HFFc6 (cell line): ENCODE data around the gene DFFB. TPM values are rescaled to one million over a fixed set of nuclear protein-coding genes. Genes with fewer than 3 reads are reported as not detected.

ENCODE experiments used
- DNase-seq: peaks from one replicate; pipeline ENCODE4 v3.0.0-alpha.2; 2018
- H3K27ac Mint-ChIP-seq: 2 replicates; pipeline ENCODE4 v1.8.0; 2020; ENCODE audit warnings: mild to moderate bottlenecking, mixed read lengths
- H3K27me3 Mint-ChIP-seq: 2 replicates; pipeline ENCODE4 v1.8.0; 2021; ENCODE audit warnings: mild to moderate bottlenecking, moderate library complexity, mixed read lengths; ENCODE audit not compliant: insufficient read depth
- H3K36me3 Mint-ChIP-seq: 2 replicates; pipeline ENCODE4 v1.8.0; 2021; ENCODE audit warnings: low read depth, mixed read lengths
- H3K4me1 Mint-ChIP-seq: 2 replicates; pipeline ENCODE4 v1.8.0; 2020; ENCODE audit warnings: low read depth, mixed read lengths
- H3K4me3 Mint-ChIP-seq: 2 replicates; pipeline ENCODE4 v1.8.0; 2020; ENCODE audit warnings: mild to moderate bottlenecking, moderate library complexity, mixed read lengths
- H3K9me3 Mint-ChIP-seq: 2 replicates; pipeline ENCODE4 v1.8.0; 2020; ENCODE audit warnings: mild to moderate bottlenecking, mixed read lengths
- total RNA-seq, 6 experiments: library from RNA; stranded (reverse); fragmentation: NEBNext Ultra II Directional; extraction: Animal tissue kit (Norgen Biotek cat#: 25700); gene quantifications; 2 replicates in 1 of 6; 3 replicates in 5 of 6; pipeline ENCODE4 v1.2.3, GENCODE V29; 2021
- TF ChIP-seq, protein P1 (sequence below): fragments of 200-600 bp; sonication (generic); IDR thresholded peaks from 2 replicates; pipeline ENCODE4 v1.5.0; 2021; ENCODE audit warnings: antibody characterized with exemption, mild to moderate bottlenecking

DFFB gene
- total RNA-seq, 6 experiments from 2014 or later, result 4.5 to 5.8 (median 5.2) TPM

DNA sequence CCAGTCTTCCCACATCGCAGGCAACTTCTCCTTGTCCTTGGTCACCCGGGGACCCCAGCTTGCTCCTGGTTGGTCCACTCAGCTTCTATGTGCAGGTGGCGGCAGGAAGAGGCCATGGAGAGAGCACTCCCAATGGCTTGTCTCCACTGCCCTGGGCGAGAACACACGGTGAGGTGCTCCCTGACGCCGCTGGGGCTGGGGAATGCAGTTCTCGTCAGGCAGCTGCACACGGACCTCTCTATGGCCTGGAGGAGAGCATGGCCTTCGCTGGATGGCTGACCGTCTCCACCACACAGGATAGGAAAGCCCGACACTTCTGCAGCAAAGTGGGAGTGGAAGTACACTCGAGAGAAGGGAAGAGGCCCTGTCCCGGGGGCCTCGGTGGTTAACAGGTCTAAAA, 31.0 kb downstream of the DFFB start:
- TF ChIP-seq, protein P1, sequence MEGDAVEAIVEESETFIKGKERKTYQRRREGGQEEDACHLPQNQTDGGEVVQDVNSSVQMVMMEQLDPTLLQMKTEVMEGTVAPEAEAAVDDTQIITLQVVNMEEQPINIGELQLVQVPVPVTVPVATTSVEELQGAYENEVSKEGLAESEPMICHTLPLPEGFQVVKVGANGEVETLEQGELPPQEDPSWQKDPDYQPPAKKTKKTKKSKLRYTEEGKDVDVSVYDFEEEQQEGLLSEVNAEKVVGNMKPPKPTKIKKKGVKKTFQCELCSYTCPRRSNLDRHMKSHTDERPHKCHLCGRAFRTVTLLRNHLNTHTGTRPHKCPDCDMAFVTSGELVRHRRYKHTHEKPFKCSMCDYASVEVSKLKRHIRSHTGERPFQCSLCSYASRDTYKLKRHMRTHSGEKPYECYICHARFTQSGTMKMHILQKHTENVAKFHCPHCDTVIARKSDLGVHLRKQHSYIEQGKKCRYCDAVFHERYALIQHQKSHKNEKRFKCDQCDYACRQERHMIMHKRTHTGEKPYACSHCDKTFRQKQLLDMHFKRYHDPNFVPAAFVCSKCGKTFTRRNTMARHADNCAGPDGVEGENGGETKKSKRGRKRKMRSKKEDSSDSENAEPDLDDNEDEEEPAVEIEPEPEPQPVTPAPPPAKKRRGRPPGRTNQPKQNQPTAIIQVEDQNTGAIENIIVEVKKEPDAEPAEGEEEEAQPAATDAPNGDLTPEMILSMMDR, result no peak
- Mint-ChIP-seq H3K27ac (no peak overlapping the region), H3K9me3 (no peaks in the 10 kb centered on the region), H3K4me1 (no peaks in the 10 kb centered on the region), H3K4me3 (no peak overlapping the region), H3K27me3 (no peaks in the 10 kb centered on the region; the same call in 1 of the 2 replicates), H3K36me3 (peaks cover 22% of the 10 kb centered on the region)
- no peak for DNase-seq

DNA sequence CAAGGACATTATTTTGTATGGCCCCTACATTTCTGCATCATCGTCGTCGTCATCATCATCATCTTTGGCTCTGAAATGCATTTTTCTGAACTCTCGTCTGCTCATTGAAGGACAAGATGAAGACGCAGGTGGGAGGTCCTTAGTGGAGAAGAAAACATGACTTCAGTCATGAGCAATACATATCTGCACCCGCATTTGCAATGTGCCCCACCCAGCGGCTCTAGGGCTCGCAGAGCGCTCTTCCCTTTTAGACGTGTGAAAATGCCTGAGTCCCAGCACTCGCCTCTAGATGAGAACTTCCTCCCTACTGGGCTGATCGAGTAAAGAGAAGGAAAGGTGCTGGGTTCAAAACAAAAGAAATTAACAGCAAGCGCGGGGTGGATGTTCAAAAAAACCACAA, 32.7 kb downstream of the DFFB start:
- no peaks in the 10 kb centered on the region for H3K9me3 Mint-ChIP-seq
- no peak overlapping the region for H3K4me3 Mint-ChIP-seq
- peaks cover 18% of the 10 kb centered on the region; the same call in 1 of the 2 replicates for H3K36me3 Mint-ChIP-seq
- no peak for DNase-seq
- no peaks in the 10 kb centered on the region for H3K4me1 Mint-ChIP-seq
- H3K27me3 Mint-ChIP-seq, result no peaks in the 10 kb centered on the region; the same call in 1 of the 2 replicates
- no peak overlapping the region for H3K27ac Mint-ChIP-seq
- TF ChIP-seq, protein P1, result no peak

DNA sequence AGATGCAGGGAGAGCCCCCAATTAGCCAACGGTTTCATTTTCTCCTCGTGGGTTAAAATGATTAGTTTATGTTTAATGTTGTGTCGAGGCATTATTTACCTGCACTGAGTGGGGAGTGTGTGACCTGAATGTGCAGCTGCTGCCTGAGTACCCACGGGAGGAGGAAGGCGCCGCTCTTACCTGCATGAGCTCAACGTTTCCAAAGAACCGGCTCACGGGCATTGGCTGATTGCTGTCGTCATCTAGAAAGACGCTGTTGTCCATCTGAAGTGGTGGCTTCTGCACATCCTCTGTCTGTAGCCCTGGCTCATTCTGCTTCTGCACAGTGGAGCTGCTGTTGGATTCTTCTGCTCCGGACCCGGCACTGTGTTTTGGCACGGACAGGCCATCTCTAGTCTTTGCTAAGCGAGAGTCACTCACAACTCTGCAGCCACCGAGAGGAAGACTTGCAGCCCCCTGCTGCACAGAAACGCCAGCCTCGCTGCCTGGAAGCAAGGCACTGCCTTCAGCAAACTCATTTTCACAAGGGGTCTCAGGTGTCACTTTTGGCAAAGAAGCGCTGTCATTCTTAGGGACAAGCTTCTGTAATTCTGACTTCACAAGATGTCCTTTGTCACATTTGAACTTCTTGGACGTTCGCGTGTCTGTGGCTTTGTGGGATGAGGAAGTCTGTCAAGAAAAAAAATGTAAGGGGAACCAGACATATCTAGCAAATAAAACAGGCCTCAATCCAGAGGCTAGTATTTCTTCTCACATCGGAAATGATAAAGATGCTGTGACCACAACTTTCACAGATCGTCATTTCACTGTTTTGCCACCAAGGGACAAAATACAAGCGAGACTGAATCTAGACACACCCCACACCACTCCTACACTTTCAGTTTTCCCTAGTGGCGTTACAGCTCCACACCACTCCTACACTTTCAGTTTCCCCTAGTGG, 33.4 kb downstream of the DFFB start:
- TF ChIP-seq, protein P1, result no peak
- Mint-ChIP-seq H3K27ac (no peak overlapping the region), H3K4me3 (no peak overlapping the region), H3K27me3 (no peaks in the 10 kb centered on the region; the same call in 1 of the 2 replicates), H3K36me3 (peaks cover 18% of the 10 kb centered on the region; the same call in 1 of the 2 replicates), H3K9me3 (no peaks in the 10 kb centered on the region), H3K4me1 (peaks cover 6% of the 10 kb centered on the region)
- no peak for DNase-seq

DNA sequence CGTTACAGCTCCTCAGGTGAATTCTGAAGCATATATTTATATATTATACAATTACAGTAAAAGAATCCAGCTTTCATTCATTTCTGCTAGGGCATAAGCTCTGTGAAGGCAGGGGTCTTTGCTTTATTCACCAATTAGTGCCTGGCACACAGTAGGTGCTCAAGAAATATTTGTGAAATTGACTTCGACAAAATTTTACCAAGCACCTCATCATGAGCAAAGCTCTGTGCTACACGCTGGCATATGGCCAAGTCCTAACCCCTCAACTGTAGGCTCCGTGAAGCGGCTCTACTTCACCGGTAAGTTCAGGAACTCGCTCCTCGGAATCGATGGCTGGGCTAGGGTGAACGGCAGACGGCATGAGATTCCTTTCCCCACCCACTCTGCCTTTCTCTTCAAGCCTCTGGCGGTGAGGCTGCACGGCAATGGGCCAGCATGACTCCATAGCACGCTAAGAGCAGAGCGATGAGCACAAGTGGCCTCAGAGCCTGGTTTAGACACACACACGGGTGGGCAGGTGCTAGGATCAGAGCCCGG, 34.1 kb downstream of the DFFB start:
- H3K36me3 Mint-ChIP-seq, result peaks cover 16% of the 10 kb centered on the region; the same call in 1 of the 2 replicates
- TF ChIP-seq, protein P1, result no peak
- no peak for DNase-seq
- no peaks in the 10 kb centered on the region for H3K9me3 Mint-ChIP-seq
- no peaks in the 10 kb centered on the region; the same call in 1 of the 2 replicates for H3K27me3 Mint-ChIP-seq
- H3K4me3 Mint-ChIP-seq, result no peak overlapping the region
- peaks cover 13% of the 10 kb centered on the region for H3K4me1 Mint-ChIP-seq
- no peak overlapping the region for H3K27ac Mint-ChIP-seq

DNA sequence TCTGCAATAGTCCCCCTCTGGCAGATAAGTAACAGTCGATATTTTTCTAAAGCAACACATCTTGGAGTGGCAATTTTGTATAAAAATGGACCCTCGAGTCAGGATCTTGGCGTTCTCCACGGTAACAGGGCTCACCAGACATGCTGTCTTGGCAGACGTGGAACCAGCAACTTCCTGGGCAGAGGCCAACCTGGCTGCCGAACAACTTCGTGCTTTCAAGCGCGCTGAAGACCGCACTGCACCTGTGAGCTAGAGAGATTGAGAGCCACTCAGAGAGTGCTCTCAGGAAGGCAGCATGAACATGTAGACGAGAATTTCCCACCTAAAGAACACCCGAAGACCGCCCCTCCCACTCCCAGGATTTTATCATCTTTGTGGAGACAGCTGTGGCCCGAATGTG, 35.5 kb downstream of the DFFB start:
- no peak for DNase-seq
- Mint-ChIP-seq H3K4me1 (peaks cover 27% of the 10 kb centered on the region), H3K4me3 (no peak overlapping the region), H3K27ac (no peak overlapping the region; the same call in 1 of the 2 replicates), H3K36me3 (peaks cover 22% of the 10 kb centered on the region), H3K27me3 (no peaks in the 10 kb centered on the region; the same call in 1 of the 2 replicates), H3K9me3 (peaks cover 1% of the 10 kb centered on the region; the same call in 1 of the 2 replicates)
- TF ChIP-seq, protein P1, result no peak
